IMR-90 (cell line): Measurements from ENCODE around the gene GLDC. TPM values are rescaled to one million over a fixed set of nuclear protein-coding genes. Genes with fewer than 3 reads are reported as not detected.

Experiments used
- ATAC-seq: fragments of 200-7000 bp; cut with Tn5 transposase; 2 replicates; pipeline ENCODE4 v1.9.1; 2020; ENCODE audit warnings: low read depth, mild to moderate bottlenecking, moderate library complexity
- BruUV-seq: library from RNA; stranded (reverse); fragments of 400-500 nt; replicated peaks from 2 replicates; lab custom pipeline; 2021; lab: Mats Ljungman, UMichigan
- CTCF ChIA-PET: fragments of 300-600 bp; formaldehyde crosslinking; extraction: SDS; loops from one replicate; lab custom pipeline; 2021; ENCODE audit warnings: antibody characterized with exemption; lab: Yijun Ruan, JAX
- POLR2A ChIA-PET: fragments of 300-600 bp; sonication (Branson Sonifier 250); formaldehyde crosslinking; loops from one replicate; lab custom pipeline; 2022; ENCODE audit warnings: antibody characterized with exemption; ENCODE audit not compliant: unreplicated experiment; lab: Charles Lee
- DNase-seq: peaks from one replicate; pipeline ENCODE4 v3.0.0; 2013
- H2AFZ ChIP-seq: replicated peaks from 2 replicates; pipeline ENCODE3; 2013; ENCODE audit warnings: low read length, mild to moderate bottlenecking; ENCODE audit not compliant: poor library complexity
- H2AK5ac ChIP-seq: 2 replicates; pipeline ENCODE4 v1.6.1; 2013; ENCODE audit warnings: low read depth, low read length, inconsistent platforms
- H2AK9ac ChIP-seq: replicated peaks from 2 replicates; pipeline ENCODE3; 2013; ENCODE audit warnings: mild to moderate bottlenecking, low read depth, low read length, moderate library complexity; ENCODE audit not compliant: poor library complexity
- H2BK120ac ChIP-seq: 2 replicates; pipeline ENCODE4 v1.6.1; 2013; ENCODE audit warnings: low read depth, low read length, inconsistent platforms
- H2BK15ac ChIP-seq: 3 replicates; pipeline ENCODE4 v1.6.1; 2013; ENCODE audit warnings: low read depth, low read length, inconsistent platforms
- H2BK20ac ChIP-seq: 2 replicates; pipeline ENCODE4 v1.6.1; 2013; ENCODE audit warnings: low read depth, mild to moderate bottlenecking, inconsistent platforms, low read length, moderate library complexity
- H2BK5ac ChIP-seq: 2 replicates; pipeline ENCODE4 v1.6.1; 2013; ENCODE audit warnings: mild to moderate bottlenecking, low read depth, low read length, inconsistent platforms; ENCODE audit not compliant: poor library complexity, severe bottlenecking
- H3K14ac ChIP-seq: replicated peaks from 2 replicates; pipeline ENCODE4 v1.6.1; 2013; ENCODE audit warnings: low read depth, low read length, inconsistent platforms
- H3K18ac ChIP-seq: 2 replicates; pipeline ENCODE4 v1.6.1; 2013; ENCODE audit warnings: low read depth, low read length, control low read depth
- H3K23ac ChIP-seq: 2 replicates; pipeline ENCODE4 v1.6.1; 2013; ENCODE audit warnings: low read depth, low read length, inconsistent platforms
- H3K27ac ChIP-seq: 2 replicates; pipeline ENCODE4 v1.5.1; 2013; ENCODE audit warnings: mild to moderate bottlenecking, control low read depth, low read length; ENCODE audit not compliant: insufficient read depth
- H3K27me3 ChIP-seq: 2 replicates; pipeline ENCODE4 v1.6.1; 2013; ENCODE audit warnings: low read length; ENCODE audit not compliant: control insufficient read depth, insufficient read depth
- H3K36me3 ChIP-seq: 2 replicates; pipeline ENCODE4 v1.6.1; 2013; ENCODE audit warnings: low read length, mixed read lengths; ENCODE audit not compliant: control insufficient read depth, insufficient read depth
- H3K4ac ChIP-seq: 2 replicates; pipeline ENCODE4 v1.6.1; 2013; ENCODE audit warnings: low read depth, low read length, inconsistent platforms
- H3K4me1 ChIP-seq: 2 replicates; pipeline ENCODE4 v1.6.1; 2013; ENCODE audit warnings: low read length, mixed read lengths; ENCODE audit not compliant: control insufficient read depth, insufficient read depth
- H3K4me2 ChIP-seq: 2 replicates; pipeline ENCODE4 v1.6.1; 2013; ENCODE audit warnings: low read depth, mild to moderate bottlenecking, control low read depth, low read length, moderate library complexity
- H3K4me3 ChIP-seq: 2 replicates; pipeline ENCODE4 v1.5.1; 2013; ENCODE audit warnings: low read depth, mild to moderate bottlenecking, control low read depth, low read length, moderate library complexity; ENCODE audit not compliant: insufficient read depth
- H3K56ac ChIP-seq: 2 replicates; pipeline ENCODE4 v1.6.1; 2013; ENCODE audit warnings: low read length, inconsistent platforms; ENCODE audit not compliant: insufficient read depth; ENCODE audit errors: extremely low read depth
- H3K79me1 ChIP-seq, 2 experiments: 2 replicates each; pipeline ENCODE4 v1.6.1; 2013; ENCODE audit warnings: low read length in 2 of 2, inconsistent platforms in 1 of 2, low read depth in 1 of 2
- H3K9ac ChIP-seq: 2 replicates; pipeline ENCODE4 v1.6.1; 2013; ENCODE audit warnings: low read depth, low read length, control low read depth
- H3K9me1 ChIP-seq: 2 replicates; pipeline ENCODE4 v1.6.1; 2013; ENCODE audit warnings: low read length, inconsistent platforms; ENCODE audit not compliant: insufficient read depth
- H3K9me3 ChIP-seq: 2 replicates; pipeline ENCODE4 v1.6.1; 2013; ENCODE audit warnings: low read length; ENCODE audit not compliant: control insufficient read depth, insufficient read depth
- H4K20me1 ChIP-seq: 2 replicates; pipeline ENCODE4 v1.6.1; 2013; ENCODE audit warnings: low read length, inconsistent platforms; ENCODE audit not compliant: insufficient read depth
- H4K5ac ChIP-seq: 2 replicates; pipeline ENCODE4 v1.6.1; 2013; ENCODE audit warnings: mild to moderate bottlenecking, low read depth, low read length, control low read depth
- H4K8ac ChIP-seq, 2 experiments: 2 replicates each; pipeline ENCODE4 v1.6.1; 2013; ENCODE audit warnings: low read depth in 2 of 2, low read length in 2 of 2, control low read depth in 1 of 2, inconsistent platforms in 1 of 2
- H4K91ac ChIP-seq: 2 replicates; pipeline ENCODE4 v1.6.1; 2013; ENCODE audit warnings: low read depth, low read length, inconsistent platforms; ENCODE audit not compliant: insufficient read depth
- CEBPB ChIP-seq: IDR thresholded peaks from 2 replicates; pipeline ENCODE4 v1.6.1; 2012; ENCODE audit warnings: low read depth, low read length, improper control_type of control experiment
- CHD1 ChIP-seq: IDR thresholded peaks from 2 replicates; pipeline ENCODE4 v1.6.1; 2012; ENCODE audit warnings: low read depth, low read length, improper control_type of control experiment
- MAFK ChIP-seq: IDR thresholded peaks from 2 replicates; pipeline ENCODE4 v1.6.1; 2012; ENCODE audit warnings: low read depth, low read length, improper control_type of control experiment
- MAZ ChIP-seq: IDR thresholded peaks from 2 replicates; pipeline ENCODE4 v1.6.1; 2012; ENCODE audit warnings: low read depth, mild to moderate bottlenecking, low read length, improper control_type of control experiment, moderate library complexity, borderline replicate concordance
- MXI1 ChIP-seq: IDR thresholded peaks from 2 replicates; pipeline ENCODE4 v1.6.1; 2012; ENCODE audit warnings: low read depth, mild to moderate bottlenecking, low read length, moderate library complexity, borderline replicate concordance
- NFE2L2 ChIP-seq: fragments of 150-350 bp; IDR thresholded peaks from 2 replicates; pipeline ENCODE4 v1.6.1; 2016; ENCODE audit warnings: low read depth, mild to moderate bottlenecking, low read length
- POLR2A ChIP-seq: IDR thresholded peaks from 2 replicates; pipeline ENCODE4 v1.6.1; 2012; ENCODE audit warnings: mild to moderate bottlenecking, low read depth, low read length
- RAD21 ChIP-seq: IDR thresholded peaks from 2 replicates; pipeline ENCODE4 v1.6.1; 2012; ENCODE audit warnings: low read length, improper control_type of control experiment
- RCOR1 ChIP-seq: IDR thresholded peaks from 2 replicates; pipeline ENCODE4 v1.6.1; 2012; ENCODE audit warnings: mild to moderate bottlenecking, low read length, improper control_type of control experiment; ENCODE audit not compliant: insufficient replicate concordance
- RFX5 ChIP-seq: IDR thresholded peaks from 2 replicates; pipeline ENCODE4 v1.8.0; 2012; ENCODE audit warnings: low read depth, mild to moderate bottlenecking, low read length, moderate library complexity
- WGBS, 2 experiments: methylation state at CpG; one replicate each; pipeline versions ENCODE4 v1.1.5 to v1.1.7; 2013; ENCODE audit warnings: missing lambda C conversion rate in 2 of 2; ENCODE audit not compliant: insufficient read length in 1 of 2; ENCODE audit errors: extremely low coverage in 2 of 2; 5-methylcytosine and 5-hydroxymethylcytosine counted together
- dilution Hi-C: fragments of 300-500 bp; cut with HindIII; formaldehyde crosslinking; loops from one replicate; pipeline ENCODE4 v1.14.3; 2018; ENCODE audit warnings: low sequenced_read_pairs; ENCODE audit not compliant: unreplicated experiment
- in situ Hi-C: fragments of 300-500 bp; cut with MboI; formaldehyde crosslinking; loops from 3 replicates; pipeline ENCODE4 v1.14.3; 2019; ENCODE audit warnings: low sequenced_read_pairs, inconsistent platforms, mixed read lengths
- intact Hi-C: fragments of 100-400 bp; cut with micrococcal nuclease; formaldehyde crosslinking; loops from 2 replicates; pipeline ENCODE4 v1.10.0; 2022
- polyA plus RNA-seq, 3 experiments: library from polyadenylated mRNA; depleted of rRNA; stranded (reverse); fragments of >200 nt; gene quantifications; 2 replicates each; pipeline ENCODE4 v1.2.3, GENCODE V29; 2012; ENCODE audit warnings: low replicate concordance in 1 of 3
- total RNA-seq: library from RNA; depleted of rRNA; stranded (reverse); fragments of >200 nt; gene quantifications from 2 replicates; pipeline ENCODE4 v1.2.3, GENCODE V29; 2012
- TF ChIP-seq, protein P1 (sequence below): fragments of 150-350 bp; IDR thresholded peaks from 2 replicates; pipeline ENCODE4 v1.6.1; 2017; ENCODE audit warnings: mild to moderate bottlenecking, antibody characterized with exemption, low read length, low read depth
- TF ChIP-seq, protein P2 (sequence below): fragments of 150-350 bp; IDR thresholded peaks from 2 replicates; pipeline ENCODE4 v1.6.1; 2016; ENCODE audit warnings: low read depth, mild to moderate bottlenecking, low read length, moderate library complexity, borderline replicate concordance

Gene GLDC
- total and polyA plus RNA-seq, 2 of the 4 experiments (the other 2 are of a cell fraction), result 0.36 to 0.50 TPM

DNA sequence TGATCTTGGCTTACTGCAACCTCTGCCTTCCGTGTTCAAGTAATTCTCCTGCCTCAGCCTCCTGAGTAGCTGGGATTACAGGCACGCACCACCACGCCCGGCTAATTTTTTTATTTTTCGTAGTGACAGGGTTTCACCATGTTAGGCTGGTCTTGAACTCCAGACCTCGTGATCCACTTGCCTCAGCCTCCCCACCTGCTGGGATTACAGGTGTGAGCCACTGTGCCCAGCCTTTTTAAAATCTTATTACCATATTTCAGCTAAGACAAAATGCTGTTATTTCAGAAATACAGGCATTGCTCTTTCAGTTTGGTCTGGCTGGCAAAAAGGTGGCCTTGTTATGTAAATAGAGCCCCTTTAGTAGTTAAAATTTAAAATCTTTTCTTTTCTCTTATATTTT, 46.9 kb upstream of the GLDC start:
- BruUV-seq, result no TSS peak
- Histone ChIP-seq H3K4ac (no peak overlapping the region), H2BK5ac (no peak overlapping the region), H4K20me1 (no peaks in the 10 kb centered on the region), H3K4me1 (no peaks in the 10 kb centered on the region), H3K27me3 (no peaks in the 10 kb centered on the region), H3K27ac (no peak overlapping the region), H4K8ac (no peak overlapping the region), H3K14ac (no peak overlapping the region), H3K4me2 (no peak overlapping the region), H2BK120ac (no peak overlapping the region), H2AK5ac (no peak overlapping the region), H4K5ac (no peak overlapping the region), H3K23ac (no peak overlapping the region), H3K18ac (no peak overlapping the region), H2BK20ac (no peak overlapping the region), H3K9me1 (no peaks in the 10 kb centered on the region), H3K36me3 (0 out of 2 replicates have a peak, but pooled peaks cover 1% of the 10 kb centered on the region), H3K9me3 (no peaks in the 10 kb centered on the region), H2BK15ac (no peak overlapping the region), H2AFZ (no peak overlapping the region), H3K56ac (no peak overlapping the region), H3K79me1 (no peaks in the 10 kb centered on the region), H2AK9ac (no peak overlapping the region), H3K4me3 (no peak overlapping the region), H3K9ac (no peak overlapping the region), H4K91ac (no peak overlapping the region)
- intact Hi-C loops, result no loop called here
- dilution Hi-C loops, result no loop called here
- in situ Hi-C loops, result no loop called here
- ChIA-PET POLR2A (no interaction called here), CTCF (interaction anchor here (0.6 kb wide), 1 partner anchor 452 kb away, joined by 3 read pairs; no protein-coding TSS in a partner anchor)
- no CpG with 5 or more reads among the region's 6 CpGs for WGBS, 2 experiments
- no peak for TF ChIP-seq CHD1
- no peak for TF ChIP-seq MAZ
- TF ChIP-seq, protein P1, sequence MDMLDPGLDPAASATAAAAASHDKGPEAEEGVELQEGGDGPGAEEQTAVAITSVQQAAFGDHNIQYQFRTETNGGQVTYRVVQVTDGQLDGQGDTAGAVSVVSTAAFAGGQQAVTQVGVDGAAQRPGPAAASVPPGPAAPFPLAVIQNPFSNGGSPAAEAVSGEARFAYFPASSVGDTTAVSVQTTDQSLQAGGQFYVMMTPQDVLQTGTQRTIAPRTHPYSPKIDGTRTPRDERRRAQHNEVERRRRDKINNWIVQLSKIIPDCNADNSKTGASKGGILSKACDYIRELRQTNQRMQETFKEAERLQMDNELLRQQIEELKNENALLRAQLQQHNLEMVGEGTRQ, result no peak
- TF ChIP-seq MXI1, result no peak
- no peak for TF ChIP-seq RAD21
- no peak for TF ChIP-seq MAFK
- no peak for TF ChIP-seq NFE2L2
- TF ChIP-seq RFX5, result no peak
- TF ChIP-seq, protein P2, sequence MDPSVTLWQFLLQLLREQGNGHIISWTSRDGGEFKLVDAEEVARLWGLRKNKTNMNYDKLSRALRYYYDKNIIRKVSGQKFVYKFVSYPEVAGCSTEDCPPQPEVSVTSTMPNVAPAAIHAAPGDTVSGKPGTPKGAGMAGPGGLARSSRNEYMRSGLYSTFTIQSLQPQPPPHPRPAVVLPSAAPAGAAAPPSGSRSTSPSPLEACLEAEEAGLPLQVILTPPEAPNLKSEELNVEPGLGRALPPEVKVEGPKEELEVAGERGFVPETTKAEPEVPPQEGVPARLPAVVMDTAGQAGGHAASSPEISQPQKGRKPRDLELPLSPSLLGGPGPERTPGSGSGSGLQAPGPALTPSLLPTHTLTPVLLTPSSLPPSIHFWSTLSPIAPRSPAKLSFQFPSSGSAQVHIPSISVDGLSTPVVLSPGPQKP, result no peak
- TF ChIP-seq RCOR1, result no peak
- no peak for TF ChIP-seq POLR2A
- TF ChIP-seq CEBPB, result no peak
- DNase-seq (no peak), ATAC-seq (no peak)
